RWPE2 (cell line): Measurements from ENCODE around the gene TPCN2.

Experiments
- ATAC-seq: fragments of 200-7000 bp; cut with Tn5 transposase; 3 replicates; pipeline ENCODE4 v1.9.1; 2021; ENCODE audit warnings: low read depth
- DNase-seq: peaks from one replicate; pipeline ENCODE4 v3.0.0-alpha.2; 2020; ENCODE audit warnings: low spot score
- H3K27ac ChIP-seq: fragments of 450-650 bp; 2 replicates; pipeline ENCODE4 v1.5.1; 2017; ENCODE audit warnings: mild to moderate bottlenecking; ENCODE audit not compliant: poor library complexity, severe bottlenecking
- H3K27me3 ChIP-seq: fragments of 250-450 bp; sonication (Bioruptor Pico); 2 replicates; pipeline ENCODE4 v1.5.1; 2021; ENCODE audit warnings: mild to moderate bottlenecking, moderate library complexity; ENCODE audit not compliant: insufficient read depth, poor library complexity, severe bottlenecking
- H3K36me3 ChIP-seq: fragments of 250-450 bp; sonication (Bioruptor Pico); 2 replicates; pipeline ENCODE4 v1.5.1; 2020; ENCODE audit warnings: low read depth, mild to moderate bottlenecking, moderate library complexity
- H3K4me1 ChIP-seq: fragments of 250-450 bp; sonication (Bioruptor Pico); 2 replicates; pipeline ENCODE4 v1.5.1; 2021; ENCODE audit warnings: mild to moderate bottlenecking, moderate library complexity; ENCODE audit not compliant: insufficient read depth, poor library complexity, severe bottlenecking
- H3K4me3 ChIP-seq: fragments of 250-450 bp; sonication (Bioruptor Pico); 2 replicates; pipeline ENCODE4 v1.5.1; 2021; ENCODE audit warnings: mild to moderate bottlenecking, moderate library complexity; ENCODE audit not compliant: severe bottlenecking
- H3K9me3 ChIP-seq: fragments of 250-450 bp; sonication (Bioruptor Pico); 2 replicates; pipeline ENCODE4 v1.5.1; 2021; ENCODE audit warnings: mild to moderate bottlenecking, moderate library complexity; ENCODE audit not compliant: severe bottlenecking
- CTCF ChIP-seq: fragments of 450-650 bp; IDR thresholded peaks from one replicate; pipeline ENCODE4 v1.5.1; 2017; ENCODE audit warnings: mild to moderate bottlenecking, moderate library complexity; ENCODE audit not compliant: poor library complexity, severe bottlenecking

The TPCN2 gene

GRCh38 chr11:69063652-69064260 is 15.0 kb downstream of the TPCN2 start:
- DNase-seq = no peak

GRCh38 chr11:69064394-69064957 is 15.7 kb downstream of the TPCN2 start:
- H3K27ac ChIP-seq = no peak overlapping the region
- H3K27me3 ChIP-seq = no peaks in the 10 kb centered on the region
- DNase-seq (no peak), ATAC-seq (no peak)
- H3K4me1 ChIP-seq = no peaks in the 10 kb centered on the region
- no peaks in the 10 kb centered on the region for H3K9me3 ChIP-seq
- H3K4me3 ChIP-seq = no peak overlapping the region
- no peak for TF ChIP-seq CTCF
- no peaks in the 10 kb centered on the region for H3K36me3 ChIP-seq

More at GRCh38 chr11:69063652-69064260, 15.0 kb downstream of the TPCN2 start:
- ATAC-seq = no peak
- Histone ChIP-seq H3K27ac (no peak overlapping the region), H3K27me3 (no peaks in the 10 kb centered on the region), H3K9me3 (no peaks in the 10 kb centered on the region), H3K4me3 (no peak overlapping the region), H3K36me3 (no peaks in the 10 kb centered on the region), H3K4me1 (no peaks in the 10 kb centered on the region)
- no peak for TF ChIP-seq CTCF

GRCh38 chr11:69065147-69065710 is 16.5 kb downstream of the TPCN2 start:
- Histone ChIP-seq H3K4me1 (no peaks in the 10 kb centered on the region), H3K9me3 (no peaks in the 10 kb centered on the region), H3K4me3 (no peak overlapping the region), H3K36me3 (no peaks in the 10 kb centered on the region), H3K27me3 (no peaks in the 10 kb centered on the region), H3K27ac (no peak overlapping the region)
- no peak for TF ChIP-seq CTCF
- DNase-seq = no peak
- ATAC-seq = no peak

- H3K4me1 ChIP-seq = no peaks in the 10 kb centered on the region
- no peaks in the 10 kb centered on the region for H3K27me3 ChIP-seq
- no peak for TF ChIP-seq CTCF
- H3K27ac ChIP-seq = no peak overlapping the region
- DNase-seq (no peak), ATAC-seq (no peak)
- no peaks in the 10 kb centered on the region for H3K9me3 ChIP-seq
- H3K36me3 ChIP-seq = 0 out of 2 replicates have a peak, but pooled peaks cover 3% of the 10 kb centered on the region
- H3K4me3 ChIP-seq = no peak overlapping the region
Measured at GRCh38 chr11:69066122-69067112, 17.7 kb downstream of the TPCN2 start.
